ENCODE data around the gene HAVCR2. TPM values are rescaled to one million over a fixed set of nuclear protein-coding genes. Genes with fewer than 3 reads are reported as not detected.
"Not testable (repeated sequence)": the region's sequence is repeated elsewhere in the genome, so short reads cannot be mapped to it uniquely, and the experiment has no call there.

HAVCR2 gene
- total and polyA plus RNA-seq, 2 experiments from 2014 or later: 1.3 TPM; not detected in 1

DNA sequence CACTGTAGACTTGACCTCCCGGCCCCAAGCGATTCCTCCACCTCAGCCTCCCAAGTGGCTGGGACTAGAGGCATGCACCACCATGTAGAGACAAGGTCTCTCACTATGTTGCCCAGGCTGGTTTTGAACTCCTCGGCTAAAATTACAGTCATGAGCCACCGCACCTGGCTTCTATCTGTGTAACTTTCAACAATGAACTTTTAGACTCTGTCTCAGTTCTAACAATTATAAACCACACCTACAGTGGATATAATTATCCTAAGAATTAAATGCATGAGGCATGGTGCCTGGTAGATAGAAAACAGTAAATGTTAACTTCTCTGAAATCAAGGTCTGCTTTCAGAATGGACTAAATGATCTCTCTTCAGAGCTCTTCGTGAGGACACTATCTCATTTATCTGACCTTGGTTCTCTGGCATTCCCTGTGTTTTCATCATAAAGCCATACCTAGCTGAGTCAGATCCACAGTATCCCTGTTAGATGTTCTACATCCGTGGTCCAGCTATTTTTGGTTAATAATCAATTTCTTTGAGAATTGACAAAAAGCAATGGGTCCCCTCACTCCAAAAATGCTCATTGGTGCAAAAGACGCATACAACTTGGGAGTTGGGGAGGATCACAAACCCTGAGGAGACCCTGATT, 57.1 kb downstream of the HAVCR2 start:
- TF ChIP-seq, protein P1, sequence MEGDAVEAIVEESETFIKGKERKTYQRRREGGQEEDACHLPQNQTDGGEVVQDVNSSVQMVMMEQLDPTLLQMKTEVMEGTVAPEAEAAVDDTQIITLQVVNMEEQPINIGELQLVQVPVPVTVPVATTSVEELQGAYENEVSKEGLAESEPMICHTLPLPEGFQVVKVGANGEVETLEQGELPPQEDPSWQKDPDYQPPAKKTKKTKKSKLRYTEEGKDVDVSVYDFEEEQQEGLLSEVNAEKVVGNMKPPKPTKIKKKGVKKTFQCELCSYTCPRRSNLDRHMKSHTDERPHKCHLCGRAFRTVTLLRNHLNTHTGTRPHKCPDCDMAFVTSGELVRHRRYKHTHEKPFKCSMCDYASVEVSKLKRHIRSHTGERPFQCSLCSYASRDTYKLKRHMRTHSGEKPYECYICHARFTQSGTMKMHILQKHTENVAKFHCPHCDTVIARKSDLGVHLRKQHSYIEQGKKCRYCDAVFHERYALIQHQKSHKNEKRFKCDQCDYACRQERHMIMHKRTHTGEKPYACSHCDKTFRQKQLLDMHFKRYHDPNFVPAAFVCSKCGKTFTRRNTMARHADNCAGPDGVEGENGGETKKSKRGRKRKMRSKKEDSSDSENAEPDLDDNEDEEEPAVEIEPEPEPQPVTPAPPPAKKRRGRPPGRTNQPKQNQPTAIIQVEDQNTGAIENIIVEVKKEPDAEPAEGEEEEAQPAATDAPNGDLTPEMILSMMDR (IDR thresholded peaks at IDR 0.05; ENCODE audit: low read depth, low read length): no peak
- no peaks in the 10 kb centered on the region for H3K9me3 ChIP-seq (ENCODE audit: low read depth)
- H3K4me3 ChIP-seq: no peak overlapping the region
- no peak for DNase-seq (ENCODE audit: low read depth in 1 of 2, low spot score in 1 of 2)
- H3K4me1 ChIP-seq (ENCODE audit: low read depth): no peaks in the 10 kb centered on the region
- H3K27ac ChIP-seq: no peak overlapping the region
- no peaks in the 10 kb centered on the region for H3K36me3 ChIP-seq
- H3K27me3 ChIP-seq: no peaks in the 10 kb centered on the region

- Histone ChIP-seq H3K27me3 (no peaks in the 10 kb centered on the region), H3K9me3 (ENCODE audit: low read depth) (no peaks in the 10 kb centered on the region), H3K4me1 (ENCODE audit: low read depth) (no peaks in the 10 kb centered on the region), H3K36me3 (no peaks in the 10 kb centered on the region), H3K4me3 (no peak overlapping the region), H3K27ac (no peak overlapping the region)
- TF ChIP-seq, protein P1 (IDR thresholded peaks at IDR 0.05; ENCODE audit: low read depth, low read length): no peak
- no peak for DNase-seq (ENCODE audit: low read depth in 1 of 2, low spot score in 1 of 2)
Observed at GRCh38 chr5:157050050-157050449, 58.8 kb downstream of the HAVCR2 start.

GRCh38 chr5:157049605-157050004, 59.2 kb downstream of the HAVCR2 start:
- TF ChIP-seq, protein P1 (IDR thresholded peaks at IDR 0.05; ENCODE audit: low read depth, low read length): no peak
- H3K27ac ChIP-seq: no peak overlapping the region
- no peaks in the 10 kb centered on the region for H3K9me3 ChIP-seq (ENCODE audit: low read depth)
- H3K4me1 ChIP-seq (ENCODE audit: low read depth): no peaks in the 10 kb centered on the region
- no peaks in the 10 kb centered on the region for H3K36me3 ChIP-seq
- DNase-seq (ENCODE audit: low read depth in 1 of 2, low spot score in 1 of 2): no peak
- H3K27me3 ChIP-seq: no peaks in the 10 kb centered on the region
- no peak overlapping the region for H3K4me3 ChIP-seq

- TF ChIP-seq, protein P1 (IDR thresholded peaks at IDR 0.05; ENCODE audit: low read depth, low read length): no peak
- Histone ChIP-seq H3K9me3 (ENCODE audit: low read depth) (no peaks in the 10 kb centered on the region), H3K36me3 (no peaks in the 10 kb centered on the region), H3K4me1 (ENCODE audit: low read depth) (no peaks in the 10 kb centered on the region), H3K27ac (no peak overlapping the region), H3K27me3 (no peaks in the 10 kb centered on the region), H3K4me3 (no peak overlapping the region)
- no peak for DNase-seq (ENCODE audit: low read depth in 1 of 2, low spot score in 1 of 2)
Observed at GRCh38 chr5:157047898-157048297, 60.9 kb downstream of the HAVCR2 start.

DNA sequence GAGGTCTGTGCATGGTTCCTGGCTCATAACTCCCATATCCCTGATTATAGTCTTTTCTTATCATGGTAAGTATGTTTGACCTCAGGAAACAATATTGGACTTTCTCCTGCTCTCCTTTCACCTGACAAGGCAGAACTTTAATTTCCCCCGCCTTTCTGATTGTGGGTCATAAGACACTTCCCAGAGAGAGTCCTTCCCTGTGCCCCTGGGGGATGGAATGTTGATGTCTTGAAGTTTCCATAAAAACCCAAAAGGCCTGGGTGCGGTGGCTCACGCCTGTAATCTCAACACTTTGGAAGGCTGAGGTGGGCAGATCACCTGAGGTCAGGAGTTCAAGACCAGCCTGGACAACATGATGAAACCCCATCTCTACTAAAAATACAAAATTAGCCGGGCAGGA, 61.8 kb downstream of the HAVCR2 start:
- not testable (repeated sequence) for H3K9me3 ChIP-seq (ENCODE audit: low read depth); H3K36me3 ChIP-seq; H3K4me3 ChIP-seq; H3K27ac ChIP-seq; DNase-seq (ENCODE audit: low read depth in 1 of 2, low spot score in 1 of 2); H3K4me1 ChIP-seq (ENCODE audit: low read depth); H3K27me3 ChIP-seq

DNA sequence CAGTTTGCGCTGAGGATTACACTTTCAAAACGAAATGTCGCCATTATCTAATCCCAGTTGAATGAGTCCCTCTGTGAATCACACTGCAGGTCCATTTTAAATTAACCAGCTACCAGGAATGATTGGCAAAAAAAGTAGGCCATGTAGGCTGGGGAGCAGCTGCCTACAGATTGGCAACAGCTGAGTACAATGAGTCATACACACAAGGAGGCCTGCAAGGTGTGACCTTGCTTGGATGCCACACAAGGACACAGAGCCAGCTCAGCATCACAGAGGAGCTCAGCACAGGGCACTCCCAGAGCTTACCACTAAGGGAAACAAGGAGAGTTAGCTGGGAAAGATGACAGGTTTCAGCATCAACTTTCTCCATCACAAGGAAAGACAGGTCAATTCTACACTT, 62.8 kb downstream of the HAVCR2 start:
- peak in 1 of 2 donors; percentile 7 for DNase-seq (ENCODE audit: low read depth in 1 of 2, low spot score in 1 of 2)
- H3K4me1 ChIP-seq (ENCODE audit: low read depth): no peaks in the 10 kb centered on the region
- H3K27ac ChIP-seq: no peak overlapping the region
- no peak overlapping the region for H3K4me3 ChIP-seq
- no peaks in the 10 kb centered on the region for H3K27me3 ChIP-seq
- no peaks in the 10 kb centered on the region for H3K9me3 ChIP-seq (ENCODE audit: low read depth)
- no peaks in the 10 kb centered on the region for H3K36me3 ChIP-seq
- TF ChIP-seq, protein P1 (IDR thresholded peaks at IDR 0.05; ENCODE audit: low read depth, low read length): no peak
